HCT116 (cell line): ENCODE measurements around the gene GNAT2. TPM values are rescaled to one million over a fixed set of nuclear protein-coding genes. Genes with fewer than 3 reads are reported as not detected.

ENCODE experiments used
- ATAC-seq: fragments of 200-7000 bp; cut with Tn5 transposase; 2 replicates; pipeline ENCODE4 v1.9.1; 2020; ENCODE audit warnings: mild to moderate bottlenecking, moderate library complexity
- BruUV-seq: library from RNA; stranded (reverse); fragments of 400-500 nt; replicated peaks from 2 replicates; lab custom pipeline; 2021; lab: Mats Ljungman, UMichigan
- CTCF ChIA-PET: fragments of 300-600 bp; sonication (Branson Sonifier 250); formaldehyde crosslinking; loops from one replicate; lab custom pipeline; 2021; ENCODE audit warnings: antibody characterized with exemption; lab: Charles Lee
- POLR2A ChIA-PET: fragments of 300-600, 350-600 bp; sonication (Branson Sonifier 250); formaldehyde crosslinking; loops from one replicate; lab custom pipeline; 2021; ENCODE audit warnings: antibody characterized with exemption; lab: Charles Lee
- RAD21 ChIA-PET, 2 experiments: fragments of 300-600 bp; sonication (Branson Sonifier 250); formaldehyde crosslinking; loops; one replicate each; lab custom pipeline; 2023; ENCODE audit warnings: low total read pairs in 2 of 2; ENCODE audit not compliant: uncharacterized antibody in 2 of 2, unreplicated experiment in 2 of 2, low non-redundant PET in 1 of 2; lab: Charles Lee
- DNase-seq: peaks from one replicate; pipeline ENCODE4 v3.0.0-alpha.2; 2010; ENCODE audit warnings: low read depth, low spot score
- H2AFZ ChIP-seq: fragments of 200-600 bp; shearing (Covaris generic), sonication (generic); 2 replicates; pipeline ENCODE4 v1.6.1; 2017; ENCODE audit warnings: low read depth, mixed run types, mixed read lengths, antibody characterized with exemption, low read length; ENCODE audit not compliant: poor library complexity, severe bottlenecking
- H3K27ac ChIP-seq: 2 replicates; pipeline ENCODE4 v1.5.1; 2012; ENCODE audit warnings: low read depth, low read length
- H3K27me3 ChIP-seq: fragments of 200-600 bp; sonication (generic); 2 replicates; pipeline ENCODE4 v1.6.1; 2016; ENCODE audit warnings: mixed run types, low read length, mixed read lengths; ENCODE audit not compliant: insufficient read depth
- H3K36me3 ChIP-seq, 2 experiments: fragments of 200-500 bp in 1 of 2; fragments of 200-600 bp in 1 of 2; sonication (Bioruptor generic) in 1 of 2; sonication (generic) in 1 of 2; 2 replicates each; pipeline versions ENCODE4 v1.5.1 to v1.6.1; 2014 to 2016; ENCODE audit warnings: low read length in 2 of 2, inconsistent platforms in 1 of 2, mixed read lengths in 1 of 2, mixed run types in 1 of 2; ENCODE audit not compliant: insufficient read depth in 2 of 2, control insufficient read depth in 1 of 2
- H3K4me1 ChIP-seq, 2 experiments: fragments of 200-600 bp in 1 of 2; sonication (generic) in 1 of 2; 2 replicates each; pipeline versions ENCODE4 v1.5.1 to v1.6.1; 2012 to 2017; ENCODE audit warnings: low read length in 2 of 2, inconsistent platforms in 1 of 2, mild to moderate bottlenecking in 1 of 2, mixed read lengths in 1 of 2, mixed run types in 1 of 2, moderate library complexity in 1 of 2; ENCODE audit not compliant: insufficient read depth in 2 of 2, control insufficient read depth in 1 of 2
- H3K4me2 ChIP-seq: fragments of 200-600 bp; sonication (generic); 2 replicates; pipeline ENCODE4 v1.6.1; 2017; ENCODE audit warnings: mixed run types, low read length, mixed read lengths
- H3K4me3 ChIP-seq, 2 experiments: fragments of 200-600 bp in 1 of 2; sonication (generic) in 1 of 2; replicated peaks in 1 of 2; 2 replicates each; pipeline ENCODE4 v1.5.1; 2011 to 2016; ENCODE audit warnings: low read length in 2 of 2, control low read depth in 1 of 2, low read depth in 1 of 2, mild to moderate bottlenecking in 1 of 2, mixed read lengths in 1 of 2, mixed run types in 1 of 2
- H3K79me2 ChIP-seq: fragments of 200-600 bp; sonication (generic); 2 replicates; pipeline ENCODE4 v1.6.1; 2017; ENCODE audit warnings: mild to moderate bottlenecking, mixed run types, low read length, moderate library complexity, mixed read lengths; ENCODE audit not compliant: insufficient read depth
- H3K9ac ChIP-seq: fragments of 200-600 bp; sonication (generic); 2 replicates; pipeline ENCODE4 v1.6.1; 2016; ENCODE audit warnings: low read length, mixed read lengths
- H3K9me2 ChIP-seq: fragments of 200-600 bp; sonication (generic), shearing (Covaris generic); 2 replicates; pipeline ENCODE4 v1.6.1; 2017; ENCODE audit warnings: mixed run types, mild to moderate bottlenecking, moderate library complexity; ENCODE audit not compliant: insufficient read depth
- H3K9me3 ChIP-seq, 2 experiments: fragments of 200-500 bp in 1 of 2; fragments of 200-600 bp in 1 of 2; sonication (Bioruptor generic) in 1 of 2; sonication (generic) in 1 of 2; 2 replicates each; pipeline ENCODE4 v1.6.1; 2014 to 2017; ENCODE audit warnings: low read length in 2 of 2, mixed read lengths in 2 of 2, inconsistent platforms in 1 of 2, low read depth in 1 of 2, mild to moderate bottlenecking in 1 of 2, mixed run types in 1 of 2, moderate library complexity in 1 of 2; ENCODE audit not compliant: control insufficient read depth in 1 of 2, insufficient read depth in 1 of 2
- H4K20me1 ChIP-seq: fragments of 200-600 bp; sonication (generic), shearing (Covaris generic); 2 replicates; pipeline ENCODE4 v1.6.1; 2017; ENCODE audit warnings: mixed run types, mild to moderate bottlenecking, moderate library complexity; ENCODE audit not compliant: insufficient read depth
- CBX3 ChIP-seq: IDR thresholded peaks from 2 replicates; pipeline ENCODE4 v1.6.1; 2012; ENCODE audit warnings: low read depth
- CEBPB ChIP-seq: IDR thresholded peaks from 2 replicates; pipeline ENCODE4 v1.6.1; 2012; ENCODE audit warnings: low read depth
- EZH2 ChIP-seq: fragments of 200-600 bp; sonication (generic); IDR thresholded peaks from 2 replicates; pipeline ENCODE4 v1.6.1; 2017; ENCODE audit warnings: antibody characterized with exemption, mixed run types
- FOSL1 ChIP-seq: IDR thresholded peaks from 2 replicates; pipeline ENCODE4 v1.6.1; 2012; ENCODE audit warnings: low read depth
- JUND ChIP-seq: IDR thresholded peaks from 2 replicates; pipeline ENCODE4 v1.6.1; 2012
- POLR2A ChIP-seq: IDR thresholded peaks from 2 replicates; pipeline ENCODE4 v1.7.0; 2011; ENCODE audit warnings: borderline replicate concordance; ENCODE audit not compliant: insufficient read depth, insufficient read length; ENCODE audit errors: extremely low read depth
- POLR2AphosphoS5 ChIP-seq: IDR thresholded peaks from 2 replicates; pipeline ENCODE4 v1.6.1; 2011; ENCODE audit warnings: mild to moderate bottlenecking, low read depth, low read length, moderate library complexity
- RAD21 ChIP-seq: IDR thresholded peaks from 2 replicates; pipeline ENCODE4 v1.6.1; 2012; ENCODE audit warnings: low read depth, mild to moderate bottlenecking
- SIN3A ChIP-seq: IDR thresholded peaks from 2 replicates; pipeline ENCODE4 v1.6.1; 2012; ENCODE audit warnings: low read depth
- SP1 ChIP-seq: IDR thresholded peaks from 2 replicates; pipeline ENCODE4 v1.6.1; 2012; ENCODE audit warnings: low read depth
- SRF ChIP-seq: IDR thresholded peaks from 2 replicates; pipeline ENCODE4 v1.6.1; 2012; ENCODE audit warnings: low read depth
- TCF7L2 ChIP-seq: IDR thresholded peaks from 2 replicates; pipeline ENCODE4 v1.7.0; 2011; ENCODE audit warnings: borderline replicate concordance, inconsistent platforms; ENCODE audit not compliant: insufficient read depth, insufficient read length; ENCODE audit errors: extremely low read depth
- YY1 ChIP-seq: IDR thresholded peaks from 2 replicates; pipeline ENCODE4 v1.6.1; 2011; ENCODE audit warnings: low read length, low read depth, moderate library complexity, mild to moderate bottlenecking; ENCODE audit not compliant: insufficient replicate concordance; ENCODE audit errors: extremely low read depth
- intact Hi-C: fragments of 100-400 bp; cut with micrococcal nuclease; formaldehyde crosslinking; loops from 2 replicates; pipeline ENCODE4 v1.10.0; 2022
- total RNA-seq: library from RNA; stranded (reverse); gene quantifications from one replicate; pipeline ENCODE4 v1.2.1, GENCODE V29; 2021; ENCODE audit not compliant: unreplicated experiment
- TF ChIP-seq, protein P1 (sequence below), 3 experiments: fragments of 200-600 bp in 1 of 3; sonication (generic) in 1 of 3; IDR thresholded peaks in 2 of 3; conservative IDR thresholded peaks in 1 of 3; 2 replicates each; pipeline ENCODE4 v1.5.1; 2012 to 2017; ENCODE audit warnings: low read depth in 2 of 3, low read length in 2 of 3, antibody characterized with exemption in 1 of 3, borderline replicate concordance in 1 of 3, control low read depth in 1 of 3, mild to moderate bottlenecking in 1 of 3, mixed read lengths in 1 of 3, mixed run types in 1 of 3, moderate library complexity in 1 of 3; ENCODE audit not compliant: insufficient read depth in 1 of 3
- TF ChIP-seq, protein P2 (sequence below): IDR thresholded peaks from 2 replicates; pipeline ENCODE4 v1.6.1; 2012
- TF ChIP-seq, protein P3 (sequence below): IDR thresholded peaks from 2 replicates; pipeline ENCODE4 v1.6.1; 2012
- TF ChIP-seq, protein P4 (sequence below): IDR thresholded peaks from 2 replicates; pipeline ENCODE4 v1.6.1; 2012; ENCODE audit warnings: low read depth

Gene GNAT2
- total RNA-seq, 1 experiment from 2014 or later = 0.76 TPM

DNA sequence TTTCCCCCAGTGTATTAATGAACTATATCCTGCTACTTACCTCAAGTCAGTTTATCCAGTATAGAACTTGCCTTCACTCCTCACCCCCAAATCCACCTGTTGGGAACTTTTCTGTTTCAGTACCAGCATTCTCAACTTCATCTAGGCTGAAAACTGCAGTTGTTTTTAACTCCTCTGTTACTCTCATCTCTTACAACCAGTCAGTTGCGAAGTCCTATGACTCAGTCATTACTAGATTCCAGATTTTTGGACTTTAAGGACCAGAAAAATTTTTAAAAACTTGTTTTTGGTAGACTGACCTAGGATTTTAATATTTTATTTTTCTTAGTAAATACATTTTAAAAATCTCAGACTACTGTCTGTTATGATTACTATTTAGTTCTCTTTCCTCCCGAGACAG lies 62.9 kb downstream of the GNAT2 start:
- RAD21 ChIA-PET = no interaction called here
- BruUV-seq = no TSS peak
- no peak overlapping the region for H3K27ac ChIP-seq
- no peak overlapping the region for H3K4me3 ChIP-seq
- no peak overlapping the region for H3K4me2 ChIP-seq
- intact Hi-C loops = no loop called here
- peaks cover 16% of the 10 kb centered on the region for H4K20me1 ChIP-seq
- H3K9me2 ChIP-seq = no peaks in the 10 kb centered on the region
- CTCF ChIA-PET = no interaction called here
- ATAC-seq (no peak), DNase-seq (no peak)
- no peaks in the 10 kb centered on the region for H3K27me3 ChIP-seq
- H3K79me2 ChIP-seq = peaks cover 100% of the 10 kb centered on the region
- no peak overlapping the region for H3K9ac ChIP-seq
- H2AFZ ChIP-seq = no peak overlapping the region
- POLR2A ChIA-PET = no interaction called here
- H3K9me3 ChIP-seq = no peaks in the 10 kb centered on the region
- no peaks in the 10 kb centered on the region for H3K36me3 ChIP-seq
- TF ChIP-seq, protein P1, sequence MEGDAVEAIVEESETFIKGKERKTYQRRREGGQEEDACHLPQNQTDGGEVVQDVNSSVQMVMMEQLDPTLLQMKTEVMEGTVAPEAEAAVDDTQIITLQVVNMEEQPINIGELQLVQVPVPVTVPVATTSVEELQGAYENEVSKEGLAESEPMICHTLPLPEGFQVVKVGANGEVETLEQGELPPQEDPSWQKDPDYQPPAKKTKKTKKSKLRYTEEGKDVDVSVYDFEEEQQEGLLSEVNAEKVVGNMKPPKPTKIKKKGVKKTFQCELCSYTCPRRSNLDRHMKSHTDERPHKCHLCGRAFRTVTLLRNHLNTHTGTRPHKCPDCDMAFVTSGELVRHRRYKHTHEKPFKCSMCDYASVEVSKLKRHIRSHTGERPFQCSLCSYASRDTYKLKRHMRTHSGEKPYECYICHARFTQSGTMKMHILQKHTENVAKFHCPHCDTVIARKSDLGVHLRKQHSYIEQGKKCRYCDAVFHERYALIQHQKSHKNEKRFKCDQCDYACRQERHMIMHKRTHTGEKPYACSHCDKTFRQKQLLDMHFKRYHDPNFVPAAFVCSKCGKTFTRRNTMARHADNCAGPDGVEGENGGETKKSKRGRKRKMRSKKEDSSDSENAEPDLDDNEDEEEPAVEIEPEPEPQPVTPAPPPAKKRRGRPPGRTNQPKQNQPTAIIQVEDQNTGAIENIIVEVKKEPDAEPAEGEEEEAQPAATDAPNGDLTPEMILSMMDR (IDR thresholded peaks at IDR 0.05 in 2 of 3, conservative IDR thresholded peaks at IDR 0.05 in 1 of 3; ENCODE audit: borderline replicate concordance in 1 of 3, insufficient read depth in 1 of 3, low read depth in 2 of 3, low read length in 2 of 3) = no peak
- TF ChIP-seq CBX3 (no peak), CEBPB (no peak), SIN3A (no peak), YY1 (no peak), SP1 (no peak), SRF (no peak), RAD21 (no peak), EZH2 (no peak), POLR2A (no peak), JUND (no peak), FOSL1 (no peak), POLR2AphosphoS5 (no peak), TCF7L2 (no peak)
- TF ChIP-seq, protein P2, sequence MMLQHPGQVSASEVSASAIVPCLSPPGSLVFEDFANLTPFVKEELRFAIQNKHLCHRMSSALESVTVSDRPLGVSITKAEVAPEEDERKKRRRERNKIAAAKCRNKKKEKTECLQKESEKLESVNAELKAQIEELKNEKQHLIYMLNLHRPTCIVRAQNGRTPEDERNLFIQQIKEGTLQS = no peak
- TF ChIP-seq, protein P3, sequence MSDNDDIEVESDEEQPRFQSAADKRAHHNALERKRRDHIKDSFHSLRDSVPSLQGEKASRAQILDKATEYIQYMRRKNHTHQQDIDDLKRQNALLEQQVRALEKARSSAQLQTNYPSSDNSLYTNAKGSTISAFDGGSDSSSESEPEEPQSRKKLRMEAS = no peak
- TF ChIP-seq, protein P4, sequence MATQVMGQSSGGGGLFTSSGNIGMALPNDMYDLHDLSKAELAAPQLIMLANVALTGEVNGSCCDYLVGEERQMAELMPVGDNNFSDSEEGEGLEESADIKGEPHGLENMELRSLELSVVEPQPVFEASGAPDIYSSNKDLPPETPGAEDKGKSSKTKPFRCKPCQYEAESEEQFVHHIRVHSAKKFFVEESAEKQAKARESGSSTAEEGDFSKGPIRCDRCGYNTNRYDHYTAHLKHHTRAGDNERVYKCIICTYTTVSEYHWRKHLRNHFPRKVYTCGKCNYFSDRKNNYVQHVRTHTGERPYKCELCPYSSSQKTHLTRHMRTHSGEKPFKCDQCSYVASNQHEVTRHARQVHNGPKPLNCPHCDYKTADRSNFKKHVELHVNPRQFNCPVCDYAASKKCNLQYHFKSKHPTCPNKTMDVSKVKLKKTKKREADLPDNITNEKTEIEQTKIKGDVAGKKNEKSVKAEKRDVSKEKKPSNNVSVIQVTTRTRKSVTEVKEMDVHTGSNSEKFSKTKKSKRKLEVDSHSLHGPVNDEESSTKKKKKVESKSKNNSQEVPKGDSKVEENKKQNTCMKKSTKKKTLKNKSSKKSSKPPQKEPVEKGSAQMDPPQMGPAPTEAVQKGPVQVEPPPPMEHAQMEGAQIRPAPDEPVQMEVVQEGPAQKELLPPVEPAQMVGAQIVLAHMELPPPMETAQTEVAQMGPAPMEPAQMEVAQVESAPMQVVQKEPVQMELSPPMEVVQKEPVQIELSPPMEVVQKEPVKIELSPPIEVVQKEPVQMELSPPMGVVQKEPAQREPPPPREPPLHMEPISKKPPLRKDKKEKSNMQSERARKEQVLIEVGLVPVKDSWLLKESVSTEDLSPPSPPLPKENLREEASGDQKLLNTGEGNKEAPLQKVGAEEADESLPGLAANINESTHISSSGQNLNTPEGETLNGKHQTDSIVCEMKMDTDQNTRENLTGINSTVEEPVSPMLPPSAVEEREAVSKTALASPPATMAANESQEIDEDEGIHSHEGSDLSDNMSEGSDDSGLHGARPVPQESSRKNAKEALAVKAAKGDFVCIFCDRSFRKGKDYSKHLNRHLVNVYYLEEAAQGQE = no peak
- no peaks in the 10 kb centered on the region for H3K4me1 ChIP-seq
